Body of pancreas (tissue), 4 donors: Measurements from ENCODE around the gene NUCKS1.

ENCODE experiments used
- POLR2A ChIP-seq, 3 donors: fragments of 450-650 bp; IDR thresholded peaks; one replicate each; pipeline ENCODE4 v1.6.1; 2016; ENCODE audit warnings: antibody characterized with exemption in 3 of 3, mild to moderate bottlenecking in 2 of 3
- TF ChIP-seq, protein P1 (sequence below), 7 experiments: fragments of 450-650 bp in 4 of 7; fragments of 200-600 bp in 3 of 7; sonication (generic) in 3 of 7; IDR thresholded peaks; one replicate each; pipeline ENCODE4 v1.5.1; 2016 to 2019; ENCODE audit warnings: antibody characterized with exemption in 7 of 7

DNA sequence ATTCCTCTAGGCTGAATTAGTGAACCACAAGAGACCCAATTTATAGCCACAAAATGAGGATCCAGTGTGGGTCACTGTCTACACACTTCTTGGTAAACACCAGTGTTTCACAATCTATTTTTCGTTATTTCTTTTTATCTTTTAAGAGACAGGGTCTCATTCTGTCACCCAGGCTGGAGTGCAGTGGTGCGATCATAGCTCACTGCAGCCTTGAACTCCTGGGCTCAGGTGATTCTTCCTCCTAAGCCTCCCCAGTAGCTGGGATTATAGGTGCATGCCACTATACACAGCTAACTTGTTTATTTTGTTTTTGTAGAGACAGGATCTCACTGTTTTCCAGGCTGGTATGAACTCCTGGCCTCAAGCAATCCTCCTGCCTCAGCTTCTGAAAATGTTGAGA, 40.3 kb downstream of the NUCKS1 start:
- TF ChIP-seq, protein P1, sequence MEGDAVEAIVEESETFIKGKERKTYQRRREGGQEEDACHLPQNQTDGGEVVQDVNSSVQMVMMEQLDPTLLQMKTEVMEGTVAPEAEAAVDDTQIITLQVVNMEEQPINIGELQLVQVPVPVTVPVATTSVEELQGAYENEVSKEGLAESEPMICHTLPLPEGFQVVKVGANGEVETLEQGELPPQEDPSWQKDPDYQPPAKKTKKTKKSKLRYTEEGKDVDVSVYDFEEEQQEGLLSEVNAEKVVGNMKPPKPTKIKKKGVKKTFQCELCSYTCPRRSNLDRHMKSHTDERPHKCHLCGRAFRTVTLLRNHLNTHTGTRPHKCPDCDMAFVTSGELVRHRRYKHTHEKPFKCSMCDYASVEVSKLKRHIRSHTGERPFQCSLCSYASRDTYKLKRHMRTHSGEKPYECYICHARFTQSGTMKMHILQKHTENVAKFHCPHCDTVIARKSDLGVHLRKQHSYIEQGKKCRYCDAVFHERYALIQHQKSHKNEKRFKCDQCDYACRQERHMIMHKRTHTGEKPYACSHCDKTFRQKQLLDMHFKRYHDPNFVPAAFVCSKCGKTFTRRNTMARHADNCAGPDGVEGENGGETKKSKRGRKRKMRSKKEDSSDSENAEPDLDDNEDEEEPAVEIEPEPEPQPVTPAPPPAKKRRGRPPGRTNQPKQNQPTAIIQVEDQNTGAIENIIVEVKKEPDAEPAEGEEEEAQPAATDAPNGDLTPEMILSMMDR (IDR thresholded peaks at IDR 0.05) = no peak
- TF ChIP-seq POLR2A (IDR thresholded peaks at IDR 0.05) = no peak
